RCC 7860 (cell line): ENCODE results near the gene NDUFA3.
"Not testable (repeated sequence)": the region's sequence is repeated elsewhere in the genome, so short reads cannot be mapped to it uniquely, and the experiment has no call there.

Experiments used
- DNase-seq: peaks from one replicate; pipeline ENCODE4 v3.0.0-alpha.2; 2015; ENCODE audit warnings: low spot score
- FAIRE-seq: peaks from 2 replicates; lab custom pipeline; 2012; peaks lifted over from hg19 to GRCh38; lab: Jason Lieb, UNC

Gene NDUFA3

GRCh38 chr19:54102421-54103169, at the start of gene NDUFA3:
TSS of gene NDUFA3 (plus strand) at chr19:54102855. CDS start at chr19:54102879, 24 bp downstream.
- FAIRE-seq, result peak; percentile 67
- peak; percentile 94 for DNase-seq

- DNase-seq, result no peak
- FAIRE-seq, result no peak
Measured at GRCh38 chr19:54062643-54063042, 40.0 kb upstream of the NDUFA3 start.

- FAIRE-seq (no peak), DNase-seq (no peak)
Measured at GRCh38 chr19:54063350-54064116, 39.1 kb upstream of the NDUFA3 start, which contains the start of gene VSTM1. TSS of gene VSTM1 (minus strand) at chr19:54063897. CDS start at chr19:54063777, 120 bp downstream.

GRCh38 chr19:54069470-54069869, 33.2 kb upstream of the NDUFA3 start:
- no peak for DNase-seq
- no peak for FAIRE-seq

GRCh38 chr19:54073829-54074228, 28.8 kb upstream of the NDUFA3 start:
- DNase-seq (no peak), FAIRE-seq (no peak)

GRCh38 chr19:54074851-54075250, 27.8 kb upstream of the NDUFA3 start:
- FAIRE-seq (no peak), DNase-seq (no peak)

GRCh38 chr19:54077334-54077733, 25.3 kb upstream of the NDUFA3 start:
- DNase-seq (no peak), FAIRE-seq (no peak)

- DNase-seq (no peak), FAIRE-seq (no peak)
Measured at GRCh38 chr19:54081032-54081431, 21.6 kb upstream of the NDUFA3 start, which contains the start of gene TARM1. TSS of gene TARM1 (minus strand) at chr19:54081365. CDS start at chr19:54081340, 25 bp downstream.

GRCh38 chr19:54084410-54084809, 18.2 kb upstream of the NDUFA3 start:
- FAIRE-seq (no peak), DNase-seq (no peak)

- DNase-seq, result no peak
- no peak for FAIRE-seq
Measured at GRCh38 chr19:54094426-54095000, 8.1 kb upstream of the NDUFA3 start.

GRCh38 chr19:54095136-54095858, 7.4 kb upstream of the NDUFA3 start:
- FAIRE-seq (no peak), DNase-seq (no peak)

- not testable (repeated sequence) for FAIRE-seq, DNase-seq
Measured at GRCh38 chr19:54095859-54096616, 6.6 kb upstream of the NDUFA3 start.

GRCh38 chr19:54096617-54097106, 6.0 kb upstream of the NDUFA3 start:
- DNase-seq (peak; percentile 11), FAIRE-seq (no peak)

GRCh38 chr19:54099190-54099902, 3.3 kb upstream of the NDUFA3 start:
- FAIRE-seq, result no peak
- DNase-seq, result no peak

- FAIRE-seq, result not testable (repeated sequence)
Measured at GRCh38 chr19:54099903-54100255, 2.8 kb upstream of the NDUFA3 start.

GRCh38 chr19:54100561-54100960, 2.1 kb upstream of the NDUFA3 start, which contains the start of gene OSCAR:
TSS of gene OSCAR (minus strand) at chr19:54100803. CDS start at chr19:54100792, 11 bp downstream.
- FAIRE-seq (no peak), DNase-seq (no peak)

More at GRCh38 chr19:54099903-54100255, 2.8 kb upstream of the NDUFA3 start:
- not testable (repeated sequence) for DNase-seq

- no peak for DNase-seq
- no peak for FAIRE-seq
Measured at GRCh38 chr19:54104998-54105715, 2.5 kb downstream of the NDUFA3 start.

GRCh38 chr19:54105796-54106195, 3.1 kb downstream of the NDUFA3 start:
- DNase-seq (no peak), FAIRE-seq (no peak)

GRCh38 chr19:54106716-54107115, 4.1 kb downstream of the NDUFA3 start:
- FAIRE-seq, result no peak
- no peak for DNase-seq
